Motor neuron (in vitro differentiated cells): ENCODE measurements around the gene RAP2B. TPM values are rescaled to one million over a fixed set of nuclear protein-coding genes. Genes with fewer than 3 reads are reported as not detected.
A peak's percentile ranks its signal among the peaks of the same experiment; 100 is the strongest.

ENCODE experiments used
- ATAC-seq, 8 experiments: fragments of 200-7000 bp; cut with Tn5 transposase; replicated peaks in 6 of 8; 2 replicates each; pipeline ENCODE4 v1.8.0; 2021; ENCODE audit warnings: mild to moderate bottlenecking in 8 of 8, moderate library complexity in 8 of 8
- H3K27ac ChIP-seq, 2 donors: fragments of 250-450 bp; sonication (Bioruptor Pico); 2 replicates each; pipeline ENCODE4 v1.9.0; 2021; ENCODE audit warnings: antibody characterized with exemption in 2 of 2, mild to moderate bottlenecking in 2 of 2, moderate library complexity in 1 of 2
- H3K4me1 ChIP-seq, 2 donors: fragments of 250-450 bp; sonication (Bioruptor Pico); replicated peaks in 1 of 2; 2 replicates each; pipeline ENCODE4 v1.6.1; 2021; ENCODE audit warnings: antibody characterized with exemption in 2 of 2, mild to moderate bottlenecking in 2 of 2, moderate library complexity in 1 of 2
- H3K4me3 ChIP-seq, 5 donors: fragments of 250-450 bp; sonication (Bioruptor Pico); 2 replicates each; pipeline ENCODE4 v1.9.0; 2021; ENCODE audit warnings: antibody characterized with exemption in 5 of 5, mild to moderate bottlenecking in 5 of 5, moderate library complexity in 4 of 5
- whole genome bisulfite sequencing, 10 experiments: fragments of 450-650 bp; shearing (Covaris generic); methylation state at CpG; one replicate each; pipeline ENCODE4 v1.0.0; 2022; 5-methylcytosine and 5-hydroxymethylcytosine counted together
- in situ Hi-C, 9 experiments: fragments of 400-800 bp; cut with MboI; loops; one replicate each; pipeline ENCODE4 v1.15.0; 2021; ENCODE audit warnings: low sequenced_read_pairs in 9 of 9, low pct_unique_long_range_greater_than_20kb in 2 of 9; ENCODE audit not compliant: unreplicated experiment in 9 of 9
- total RNA-seq, 8 experiments: library from RNA; unstranded; fragments of 300-600 nt; gene quantifications; 2 replicates each; pipeline versions ENCODE4 v1.2.3 to v1.2.4, GENCODE V29; 2022

Gene RAP2B
- total RNA-seq, 8 experiments from 2014 or later, result 5.2 to 28.4 (median 11.3) TPM

- H3K27ac ChIP-seq, result peak overlapping the region in 1 of 2 donors; percentile 39
- in situ Hi-C loops, result loop anchor here in 1 of 9 experiments (25.0 kb wide), 2 partner anchors 424 to 599 kb away; no protein-coding TSS in a partner anchor
- H3K4me3 ChIP-seq, result peak overlapping the region; percentile 59 to 89 (median 71)
- WGBS, 10 experiments, result 0 to 6% (median 0%) methylated on average over 1 to 9 of the region's 9 CpGs; no CpG with 5 or more reads in 2 of the 10 experiments
- peaks cover 5 to 21% of the 10 kb centered on the region in 2 donors for H3K4me1 ChIP-seq
- no peak for ATAC-seq
Observed at GRCh38 chr3:153163393-153163724, 1.3 kb downstream of the RAP2B start.

DNA sequence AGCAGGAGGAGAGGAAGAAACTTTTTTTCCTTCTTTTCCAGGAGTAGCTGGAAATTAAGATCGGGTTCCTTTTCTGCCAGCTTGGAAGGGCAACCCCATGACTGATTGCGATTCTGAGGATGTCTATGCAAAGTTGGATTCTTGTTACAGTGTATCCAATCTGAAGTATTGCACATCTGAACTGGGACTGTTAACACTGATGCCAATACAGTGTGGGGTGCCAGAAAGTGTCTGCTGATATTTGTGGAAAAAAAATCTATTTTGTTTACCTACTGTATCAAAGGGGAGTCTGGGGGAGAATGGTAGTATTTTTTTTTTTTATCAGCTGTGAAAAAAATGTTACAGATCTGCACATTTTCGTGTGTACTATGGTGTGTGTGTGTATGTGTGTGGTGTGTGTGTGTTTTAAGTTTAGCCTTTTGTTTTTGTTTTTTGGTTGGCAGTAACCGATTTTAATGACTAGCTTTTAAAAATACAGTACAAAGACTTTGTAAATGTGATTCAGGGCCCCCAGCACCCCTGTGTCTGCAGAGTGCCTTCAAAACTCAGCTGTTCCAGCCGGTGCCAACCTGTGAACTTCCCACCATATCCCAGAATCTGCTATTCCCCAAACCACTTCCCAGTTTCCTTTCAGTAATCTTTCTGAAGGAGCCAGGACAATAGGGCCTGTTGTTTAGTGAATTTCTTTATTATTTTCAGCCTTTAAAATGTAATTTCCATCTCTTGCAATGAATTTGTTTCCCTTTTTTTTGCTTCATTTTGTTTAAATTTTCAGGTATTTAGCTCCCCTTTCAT is 1.9 kb downstream of the RAP2B start:
- WGBS, 10 experiments, result 0 to 10% (median 0%) methylated on average over 1 to 5 of the region's 5 CpGs
- peak overlapping the region; percentile 59 to 89 (median 71) for H3K4me3 ChIP-seq
- in situ Hi-C loops, result loop anchor here in 1 of 9 experiments (25.0 kb wide), 2 partner anchors 423 to 598 kb away; no protein-coding TSS in a partner anchor
- no peak for ATAC-seq
- peaks cover 5 to 21% of the 10 kb centered on the region in 2 donors for H3K4me1 ChIP-seq
- no peak overlapping the region for H3K27ac ChIP-seq

DNA sequence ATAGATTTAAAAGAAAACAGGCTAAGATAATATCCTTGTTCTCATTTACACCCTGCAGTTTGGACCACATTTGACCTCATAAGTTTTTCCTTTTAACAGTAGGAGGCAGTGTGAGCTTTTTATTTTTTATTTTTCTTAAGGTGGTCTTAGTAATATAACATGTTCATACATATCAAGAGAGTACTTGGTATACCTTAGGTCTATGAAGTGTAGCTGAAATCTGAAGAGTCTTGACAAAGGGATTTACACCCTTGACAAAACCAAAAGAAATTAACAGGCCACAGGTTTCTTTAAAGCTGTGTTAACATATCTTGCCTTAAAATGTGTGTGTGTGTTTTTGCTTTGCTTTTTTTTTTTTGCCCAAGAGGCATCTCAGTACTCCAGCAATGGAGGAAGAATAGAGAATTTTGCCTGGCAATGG is 3.2 kb downstream of the RAP2B start:
- Histone ChIP-seq H3K4me1 (peaks cover 5 to 21% of the 10 kb centered on the region in 2 donors), H3K27ac (no peak overlapping the region), H3K4me3 (peak overlapping the region in 2 of 5 donors; percentile 1 to 88)
- in situ Hi-C loops, result loop anchor here in 1 of 9 experiments (25.0 kb wide), 2 partner anchors 422 to 597 kb away; no protein-coding TSS in a partner anchor
- ATAC-seq, result no peak

- H3K4me3 ChIP-seq, result no peak overlapping the region
- in situ Hi-C loops, result loop anchor here in 1 of 9 experiments (25.0 kb wide), 2 partner anchors 421 to 596 kb away; no protein-coding TSS in a partner anchor
- H3K27ac ChIP-seq, result no peak overlapping the region
- ATAC-seq, result no peak
- 24 to 100% (median 77%) methylated on average over 1 to 3 of the region's 3 CpGs for WGBS, 10 experiments
- peaks cover 5 to 21% of the 10 kb centered on the region in 2 donors for H3K4me1 ChIP-seq
Observed at GRCh38 chr3:153166206-153166605, 4.2 kb downstream of the RAP2B start.

DNA sequence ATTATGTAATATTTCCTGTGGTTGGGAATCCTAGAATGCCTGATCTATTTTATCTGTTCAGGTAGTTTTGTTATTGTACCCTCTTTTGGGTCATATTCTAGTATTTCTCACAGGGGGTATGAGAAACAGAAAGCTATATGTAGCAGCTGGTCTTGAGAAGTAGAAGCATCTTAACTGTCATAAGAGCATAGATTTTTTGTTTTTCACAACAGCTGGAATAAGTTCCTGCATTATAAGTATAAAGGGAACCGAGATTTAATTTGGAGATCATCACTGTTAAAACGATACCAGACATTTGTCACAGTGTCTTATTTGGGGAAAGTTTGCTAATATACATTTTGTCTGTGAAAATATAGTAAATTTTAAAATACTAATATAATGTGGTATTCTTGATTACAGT is 4.8 kb downstream of the RAP2B start:
- Histone ChIP-seq H3K4me3 (no peak overlapping the region), H3K27ac (no peak overlapping the region), H3K4me1 (peaks cover 5 to 21% of the 10 kb centered on the region in 2 donors)
- ATAC-seq, result no peak
- WGBS, 10 experiments, result 0 to 100% (median 79%) methylated on average over 1 to 2 of the region's 2 CpGs; no CpG with 5 or more reads in 1 of the 10 experiments
- in situ Hi-C loops, result loop anchor here in 1 of 9 experiments (25.0 kb wide), 2 partner anchors 421 to 596 kb away; no protein-coding TSS in a partner anchor

GRCh38 chr3:153169793-153170383 is 7.9 kb downstream of the RAP2B start:
- 55 to 100% (median 86%) methylated on average over 1 to 2 of the region's 2 CpGs for WGBS, 10 experiments
- in situ Hi-C loops, result loop anchor here in 1 of 9 experiments (25.0 kb wide), 2 partner anchors 417 to 592 kb away; no protein-coding TSS in a partner anchor
- no peak overlapping the region for H3K4me3 ChIP-seq
- ATAC-seq, result no peak
- H3K27ac ChIP-seq, result no peak overlapping the region
- H3K4me1 ChIP-seq, result peaks cover 2 to 12% of the 10 kb centered on the region in 2 donors

- in situ Hi-C loops, result loop anchor here in 1 of 9 experiments (25.0 kb wide), 2 partner anchors 416 to 591 kb away; no protein-coding TSS in a partner anchor
- 24 to 81% (median 70%) methylated on average over 1 to 2 of the region's 2 CpGs; no CpG with 5 or more reads in 1 of the 10 experiments for whole genome bisulfite sequencing, 10 experiments
- Histone ChIP-seq H3K27ac (no peak overlapping the region), H3K4me1 (no peaks in the 10 kb centered on the region), H3K4me3 (no peak overlapping the region)
- no peak for ATAC-seq
Observed at GRCh38 chr3:153171256-153171655, 9.2 kb downstream of the RAP2B start.

- Histone ChIP-seq H3K4me1 (no peaks in the 10 kb centered on the region), H3K27ac (no peak overlapping the region), H3K4me3 (no peak overlapping the region)
- ATAC-seq, result no peak
- WGBS, 10 experiments, result 84 to 94% (median 90%) methylated on average over 3 to 4 of the region's 4 CpGs; no CpG with 5 or more reads in 4 of the 10 experiments
- in situ Hi-C loops, result loop anchor here in 1 of 9 experiments (25.0 kb wide), 2 partner anchors 415 to 590 kb away; no protein-coding TSS in a partner anchor
Observed at GRCh38 chr3:153171918-153172317, 9.9 kb downstream of the RAP2B start.

GRCh38 chr3:153172796-153173757 is 11.1 kb downstream of the RAP2B start:
- no peak for ATAC-seq
- H3K4me3 ChIP-seq, result no peak overlapping the region
- no peaks in the 10 kb centered on the region for H3K4me1 ChIP-seq
- 40 to 96% (median 88%) methylated on average over 1 to 17 of the region's 19 CpGs; no CpG with 5 or more reads in 2 of the 10 experiments for WGBS, 10 experiments
- in situ Hi-C loops, result loop anchor here in 1 of 9 experiments (25.0 kb wide), 2 partner anchors 414 to 589 kb away; no protein-coding TSS in a partner anchor
- H3K27ac ChIP-seq, result no peak overlapping the region

GRCh38 chr3:153173758-153174516 is 11.9 kb downstream of the RAP2B start:
- peak in 3 of 8 experiments; percentile 77 to 85 (median 81) for ATAC-seq
- WGBS, 10 experiments, result 0 to 100% (median 65%) methylated on average over 1 to 4 of the region's 6 CpGs; no CpG with 5 or more reads in 1 of the 10 experiments
- in situ Hi-C loops, result loop anchor here in 1 of 9 experiments (25.0 kb wide), 2 partner anchors 413 to 588 kb away; no protein-coding TSS in a partner anchor
- Histone ChIP-seq H3K4me1 (no peaks in the 10 kb centered on the region), H3K27ac (no peak overlapping the region), H3K4me3 (no peak overlapping the region)

- Histone ChIP-seq H3K4me3 (no peak overlapping the region), H3K4me1 (no peaks in the 10 kb centered on the region), H3K27ac (no peak overlapping the region)
- in situ Hi-C loops, result no loop called here
- WGBS, 10 experiments, result 92 to 100% (median 97%) methylated on average over 2 to 3 of the region's 3 CpGs
- ATAC-seq, result no peak
Observed at GRCh38 chr3:153176197-153176596, 14.2 kb downstream of the RAP2B start.
